Mesendoderm (in vitro differentiated cells): Measurements from ENCODE around the gene RNU1-1. TPM values are rescaled to one million over a fixed set of nuclear protein-coding genes. Genes with fewer than 3 reads are reported as not detected.
"Not testable (repeated sequence)": the region's sequence is repeated elsewhere in the genome, so short reads cannot be mapped to it uniquely, and the experiment has no call there.

Source experiments
- DNase-seq: peaks from one replicate; pipeline ENCODE4 v3.0.0; 2013
- H2AK5ac ChIP-seq: 2 replicates; pipeline ENCODE4 v1.6.1; 2013; ENCODE audit warnings: low read length, inconsistent platforms
- H2BK120ac ChIP-seq: 2 replicates; pipeline ENCODE4 v1.6.1; 2013; ENCODE audit warnings: low read depth, mild to moderate bottlenecking, low read length, moderate library complexity, mixed read lengths
- H2BK15ac ChIP-seq: replicated peaks from 2 replicates; pipeline ENCODE4 v1.6.1; 2013; ENCODE audit warnings: low read depth, mild to moderate bottlenecking, moderate library complexity
- H2BK5ac ChIP-seq: 2 replicates; pipeline ENCODE4 v1.6.1; 2013; ENCODE audit warnings: low read length, inconsistent platforms
- H3K18ac ChIP-seq: 2 replicates; pipeline ENCODE4 v1.6.1; 2013; ENCODE audit warnings: mild to moderate bottlenecking, low read length, mixed read lengths
- H3K23ac ChIP-seq: one replicate; pipeline ENCODE4 v1.6.1; 2013; ENCODE audit warnings: low read length
- H3K27ac ChIP-seq: 2 replicates; pipeline ENCODE4 v1.5.1; 2013; ENCODE audit warnings: low read depth, mild to moderate bottlenecking, inconsistent platforms, low read length, moderate library complexity
- H3K27me3 ChIP-seq: 2 replicates; pipeline ENCODE4 v1.6.1; 2013; ENCODE audit warnings: low read length, control low read depth, mild to moderate bottlenecking, inconsistent platforms; ENCODE audit not compliant: insufficient read depth, poor library complexity
- H3K36me3 ChIP-seq: 2 replicates; pipeline ENCODE4 v1.6.1; 2013; ENCODE audit warnings: low read length, inconsistent platforms; ENCODE audit not compliant: control insufficient read depth, insufficient read depth
- H3K4ac ChIP-seq: one replicate; pipeline ENCODE4 v1.6.1; 2013; ENCODE audit warnings: low read depth, mild to moderate bottlenecking, low read length, moderate library complexity
- H3K4me1 ChIP-seq: 2 replicates; pipeline ENCODE4 v1.6.1; 2013; ENCODE audit warnings: low read depth, low read length, inconsistent platforms; ENCODE audit not compliant: control insufficient read depth
- H3K4me2 ChIP-seq: 2 replicates; pipeline ENCODE4 v1.6.1; 2013; ENCODE audit warnings: low read length
- H3K4me3 ChIP-seq: 2 replicates; pipeline ENCODE4 v1.5.1; 2013; ENCODE audit warnings: mild to moderate bottlenecking, low read length
- H3K56ac ChIP-seq: one replicate; pipeline ENCODE4 v1.6.1; 2013; ENCODE audit warnings: low read length
- H3K79me1 ChIP-seq: 2 replicates; pipeline ENCODE4 v1.6.1; 2013; ENCODE audit warnings: low read length, inconsistent platforms
- H3K79me2 ChIP-seq: 2 replicates; pipeline ENCODE4 v1.6.1; 2013; ENCODE audit warnings: mild to moderate bottlenecking, low read length; ENCODE audit not compliant: control insufficient read depth, insufficient read depth
- H3K9ac ChIP-seq: 2 replicates; pipeline ENCODE4 v1.6.1; 2013; ENCODE audit warnings: low read length, inconsistent platforms
- H4K5ac ChIP-seq: one replicate; pipeline ENCODE4 v1.6.1; 2013; ENCODE audit warnings: low read length
- H4K8ac ChIP-seq: one replicate; pipeline ENCODE4 v1.6.1; 2013; ENCODE audit warnings: low read depth, mild to moderate bottlenecking, control low read depth, low read length, moderate library complexity
- WGBS: extraction: QIAGEN DNeasy Blood & Tissue Kit; methylation state at CpG from one replicate; pipeline ENCODE4 v1.1.7; 2013; ENCODE audit warnings: low lambda C conversion rate, missing lambda C conversion rate; ENCODE audit not compliant: insufficient coverage; ENCODE audit errors: extremely low coverage; 5-methylcytosine and 5-hydroxymethylcytosine counted together
- polyA plus RNA-seq, 2 experiments: library from polyadenylated mRNA; stranded (reverse); fragments of 200-250 nt; gene quantifications; one replicate each; pipeline ENCODE4 v1.2.3, GENCODE V29; 2013

Gene RNU1-1
- not detected for polyA plus RNA-seq (2013, experiment 1 of 2)
- polyA plus RNA-seq (2013, experiment 2 of 2), result not detected

DNA sequence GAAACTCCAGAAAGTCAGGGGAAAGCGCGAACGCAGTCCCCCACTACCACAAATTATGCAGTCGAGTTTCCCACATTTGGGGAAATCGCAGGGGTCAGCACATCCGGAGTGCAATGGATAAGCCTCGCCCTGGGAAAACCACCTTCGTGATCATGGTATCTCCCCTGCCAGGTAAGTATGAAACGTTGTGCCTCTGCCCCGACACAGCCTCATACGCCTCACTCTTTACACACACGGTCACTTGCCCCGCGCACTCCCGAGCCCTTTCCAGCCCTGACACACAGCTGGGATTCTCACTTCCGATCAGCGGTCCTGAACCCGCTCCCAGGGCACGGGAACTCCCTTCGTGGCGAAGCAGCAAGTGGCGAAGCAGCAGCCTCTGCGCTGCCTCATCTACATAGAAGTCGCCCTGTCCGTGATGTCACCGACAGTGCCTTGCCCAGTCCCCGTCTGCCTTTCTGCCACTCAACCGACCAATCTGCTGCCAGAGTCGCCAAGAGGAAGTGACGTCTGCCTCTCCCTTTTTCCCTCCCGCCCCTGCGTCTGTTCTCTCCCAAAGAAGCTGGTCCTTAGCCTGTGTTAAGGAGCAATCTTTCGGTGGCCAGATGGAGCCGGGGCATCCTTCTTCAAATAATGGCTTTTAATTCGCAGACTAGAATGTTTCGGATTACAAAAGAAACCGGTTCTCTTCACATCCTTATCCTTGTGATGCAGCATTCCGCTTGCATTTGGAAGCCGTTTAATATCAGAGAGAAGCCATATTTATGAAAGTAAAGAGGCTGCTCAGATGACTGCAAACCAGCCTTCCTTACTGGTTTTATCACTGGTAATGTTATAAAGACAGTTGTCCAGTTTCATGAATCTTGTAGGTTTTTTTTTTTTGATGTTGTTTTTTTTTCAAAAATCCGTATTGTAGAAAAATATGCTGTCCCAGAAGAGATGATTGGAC is at the start of gene RNU1-1:
TSS of gene RNU1-1 (minus strand) at position 179 of the 949 bp plus-strand sequence.
- H3K79me2 ChIP-seq, H2AK5ac ChIP-seq, H3K18ac ChIP-seq, H3K4me1 ChIP-seq, H4K5ac ChIP-seq, H3K27me3 ChIP-seq, H3K4me2 ChIP-seq, H4K8ac ChIP-seq, H3K79me1 ChIP-seq, H3K4me3 ChIP-seq, H2BK15ac ChIP-seq, H3K36me3 ChIP-seq, H2BK120ac ChIP-seq, H3K23ac ChIP-seq: not testable (repeated sequence)
- peak within 1 kb of the TSS; percentile 83 for H2BK5ac ChIP-seq
- no CpG with 5 or more reads among the region's 40 CpGs for WGBS
- peak within 1 kb of the TSS; percentile 30 for H3K9ac ChIP-seq
- H3K56ac ChIP-seq, result peak within 1 kb of the TSS; percentile 65
- H3K27ac ChIP-seq, result peak within 1 kb of the TSS; percentile 83
- peak; percentile 89 for DNase-seq
- peak within 1 kb of the TSS; percentile 36 for H3K4ac ChIP-seq

- H3K27me3 ChIP-seq, H2BK15ac ChIP-seq, H3K18ac ChIP-seq, H2AK5ac ChIP-seq, H3K4me1 ChIP-seq, H3K4me2 ChIP-seq, DNase-seq, H3K79me1 ChIP-seq, H2BK120ac ChIP-seq, H3K9ac ChIP-seq, H3K79me2 ChIP-seq, H3K27ac ChIP-seq, H2BK5ac ChIP-seq, H4K5ac ChIP-seq, H3K4me3 ChIP-seq, H3K36me3 ChIP-seq, H3K23ac ChIP-seq, H3K56ac ChIP-seq, H3K4ac ChIP-seq, H4K8ac ChIP-seq: not testable (repeated sequence)
- no CpG with 5 or more reads among the region's 4 CpGs for WGBS
Measured at GRCh38 chr1:16561035-16561434, 47.0 kb upstream of the RNU1-1 start.

- H3K79me1 ChIP-seq, result not testable (repeated sequence)
Measured at GRCh38 chr1:16560498-16560897, 46.4 kb upstream of the RNU1-1 start.

DNA sequence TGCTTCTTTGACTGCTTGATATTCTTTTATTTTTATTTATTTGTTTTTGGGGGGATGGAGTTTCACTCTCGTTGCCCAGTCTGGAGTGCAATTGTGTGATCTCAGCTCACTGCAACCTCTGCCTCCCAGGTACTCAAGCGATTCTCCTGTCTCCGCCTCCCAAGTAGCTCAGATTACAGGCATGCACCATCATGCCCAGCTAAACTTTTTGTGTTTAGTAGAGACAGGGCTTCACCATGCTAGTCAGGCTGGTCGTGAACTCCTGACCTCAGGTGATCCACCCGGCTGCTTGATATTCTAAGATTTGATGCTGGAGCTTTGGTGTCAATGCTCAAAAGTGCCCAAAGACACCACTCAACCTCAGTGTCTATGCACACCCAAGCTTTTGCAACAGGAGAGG is 45.6 kb upstream of the RNU1-1 start:
- not testable (repeated sequence) for H3K9ac ChIP-seq, H3K23ac ChIP-seq, H3K79me2 ChIP-seq, H3K56ac ChIP-seq, H3K36me3 ChIP-seq, H3K27ac ChIP-seq, H4K8ac ChIP-seq, H2AK5ac ChIP-seq, H2BK15ac ChIP-seq, H3K18ac ChIP-seq, H2BK120ac ChIP-seq, DNase-seq, H3K4me2 ChIP-seq, H2BK5ac ChIP-seq, H3K4ac ChIP-seq, H3K4me3 ChIP-seq, H3K79me1 ChIP-seq, H3K4me1 ChIP-seq, H3K27me3 ChIP-seq, H4K5ac ChIP-seq
- WGBS, result no CpG with 5 or more reads among the region's 5 CpGs

More at GRCh38 chr1:16560498-16560897, 46.4 kb upstream of the RNU1-1 start:
- not testable (repeated sequence) for H3K79me2 ChIP-seq, H2BK15ac ChIP-seq, H3K36me3 ChIP-seq, H3K9ac ChIP-seq, H4K8ac ChIP-seq, H3K27ac ChIP-seq, H2BK120ac ChIP-seq, H3K4ac ChIP-seq, H2BK5ac ChIP-seq, H3K4me1 ChIP-seq, H3K18ac ChIP-seq, H2AK5ac ChIP-seq, H3K4me2 ChIP-seq, H4K5ac ChIP-seq, H3K27me3 ChIP-seq, H3K56ac ChIP-seq, H3K23ac ChIP-seq, H3K4me3 ChIP-seq, DNase-seq
- WGBS, result no CpG with 5 or more reads among the region's 6 CpGs

DNA sequence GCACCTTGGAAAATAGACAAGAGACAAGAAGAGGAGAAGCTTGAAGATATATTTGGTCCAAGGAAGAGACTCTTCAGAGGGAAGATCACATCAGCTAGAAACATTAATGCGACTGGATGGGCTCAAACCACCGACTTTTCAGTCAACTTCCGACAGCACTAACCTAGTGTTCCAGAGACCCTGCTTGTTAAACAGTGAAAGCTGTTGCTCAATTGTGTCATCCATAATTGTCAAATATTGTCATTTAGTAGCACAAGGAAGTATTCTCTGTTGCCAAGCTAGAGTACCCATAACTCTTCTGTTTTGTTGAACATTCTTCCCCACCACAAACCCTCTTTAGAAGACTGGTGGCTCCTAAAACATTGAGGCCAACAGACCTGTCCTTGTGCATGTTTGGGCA is 42.9 kb upstream of the RNU1-1 start:
- no CpG with 5 or more reads among the region's 3 CpGs for WGBS
- H3K79me1 ChIP-seq, H4K5ac ChIP-seq, H2AK5ac ChIP-seq, H3K18ac ChIP-seq, H3K9ac ChIP-seq, H4K8ac ChIP-seq, H2BK120ac ChIP-seq, H3K4me2 ChIP-seq, H3K23ac ChIP-seq, H3K4ac ChIP-seq, H3K27me3 ChIP-seq, DNase-seq, H2BK15ac ChIP-seq, H3K56ac ChIP-seq, H3K36me3 ChIP-seq, H3K27ac ChIP-seq, H3K79me2 ChIP-seq, H2BK5ac ChIP-seq, H3K4me3 ChIP-seq, H3K4me1 ChIP-seq: not testable (repeated sequence)
